Measurements from ENCODE around the gene RTKN. TPM values are rescaled to one million over a fixed set of nuclear protein-coding genes. Genes with fewer than 3 reads are reported as not detected.

Gene RTKN
- total and polyA plus RNA-seq, 5 donors from 2014 or later, result 0.34 to 0.39 (median 0.34) TPM; not detected in 2

- H3K4me1 Mint-ChIP-seq, result peaks cover 0 to 53% (median 27%) of the 10 kb centered on the region in 4 donors
- H3K9me3 ChIP-seq (ENCODE audit: control insufficient read depth in 2 of 2, low read length in 2 of 2), result no peaks in the 10 kb centered on the region
- H3K27me3 ChIP-seq (ENCODE audit: control insufficient read depth, insufficient read depth, low read length), result no peaks in the 10 kb centered on the region
- H3K27ac Mint-ChIP-seq, result peak overlapping the region; percentile 90 to 100 (median 99)
- peaks cover 24% of the 10 kb centered on the region for H3K36me3 ChIP-seq (ENCODE audit: control insufficient read depth, insufficient read depth, low read length)
- H3K27me3 Mint-ChIP-seq, result no peaks in the 10 kb centered on the region
- H3K27ac ChIP-seq (ENCODE audit: insufficient read depth, low read length, poor library complexity, severe bottlenecking), result peak overlapping the region; percentile 91
- H3K4me1 ChIP-seq (ENCODE audit: control insufficient read depth, insufficient read depth, low read length, poor library complexity, severe bottlenecking), result peaks cover 22% of the 10 kb centered on the region
- H3K9me3 Mint-ChIP-seq, result no peaks in the 10 kb centered on the region
- DNase-seq, result peak; percentile 26 to 72 (median 43)
- peak overlapping the region; percentile 94 for H3K4me3 ChIP-seq (ENCODE audit: low read depth, low read length)
- peak; percentile 27 to 35 for ATAC-seq (ENCODE audit: low read depth in 2 of 2)
- H3K4me3 Mint-ChIP-seq, result peak overlapping the region; percentile 98 to 100 (median 100)
- peaks cover 23% of the 10 kb centered on the region for H3K36me3 Mint-ChIP-seq
Measured at GRCh38 chr2:74481961-74482800, 40.4 kb upstream of the RTKN start.

GRCh38 chr2:74481431-74481830 lies 39.7 kb upstream of the RTKN start:
- ATAC-seq (ENCODE audit: low read depth in 2 of 2), result no peak
- Mint-ChIP-seq H3K4me3 (peak overlapping the region; percentile 15 to 100 (median 98)), H3K27me3 (no peaks in the 10 kb centered on the region), H3K9me3 (no peaks in the 10 kb centered on the region), H3K4me1 (peaks cover 0 to 53% (median 25%) of the 10 kb centered on the region in 4 donors), H3K27ac (no peak overlapping the region), H3K36me3 (peaks cover 18% of the 10 kb centered on the region)
- peaks cover 21% of the 10 kb centered on the region for H3K36me3 ChIP-seq (ENCODE audit: control insufficient read depth, insufficient read depth, low read length)
- no peaks in the 10 kb centered on the region for H3K9me3 ChIP-seq (ENCODE audit: control insufficient read depth in 2 of 2, low read length in 2 of 2)
- no peak for DNase-seq
- peak overlapping the region; percentile 91 for H3K27ac ChIP-seq (ENCODE audit: insufficient read depth, low read length, poor library complexity, severe bottlenecking)
- no peaks in the 10 kb centered on the region for H3K27me3 ChIP-seq (ENCODE audit: control insufficient read depth, insufficient read depth, low read length)
- H3K4me1 ChIP-seq (ENCODE audit: control insufficient read depth, insufficient read depth, low read length, poor library complexity, severe bottlenecking), result peaks cover 22% of the 10 kb centered on the region
- peak overlapping the region; percentile 44 for H3K4me3 ChIP-seq (ENCODE audit: low read depth, low read length)

GRCh38 chr2:74474899-74475298 lies 33.2 kb upstream of the RTKN start:
- Mint-ChIP-seq H3K4me3 (peak overlapping the region in 2 of 4 donors; percentile 35 to 64), H3K4me1 (peaks cover 5 to 33% (median 20%) of the 10 kb centered on the region in 4 donors), H3K27ac (no peak overlapping the region)

GRCh38 chr2:74474481-74474880 lies 32.7 kb upstream of the RTKN start:
- H3K27ac ChIP-seq (ENCODE audit: insufficient read depth, low read length, poor library complexity, severe bottlenecking), result no peak overlapping the region
- peak overlapping the region in 1 of 4 donors; percentile 66 for H3K4me3 Mint-ChIP-seq
- peaks cover 26% of the 10 kb centered on the region for H3K4me1 ChIP-seq (ENCODE audit: control insufficient read depth, insufficient read depth, low read length, poor library complexity, severe bottlenecking)
- ATAC-seq (ENCODE audit: low read depth in 2 of 2), result no peak
- H3K36me3 Mint-ChIP-seq, result peaks cover 24% of the 10 kb centered on the region
- no peaks in the 10 kb centered on the region for H3K9me3 ChIP-seq (ENCODE audit: control insufficient read depth in 2 of 2, low read length in 2 of 2)
- DNase-seq, result no peak
- H3K27ac Mint-ChIP-seq, result no peak overlapping the region
- H3K9me3 Mint-ChIP-seq, result peaks cover 0 to 2% (median 0%) of the 10 kb centered on the region in 7 donors
- H3K27me3 Mint-ChIP-seq, result peaks cover 5% of the 10 kb centered on the region
- H3K36me3 ChIP-seq (ENCODE audit: control insufficient read depth, insufficient read depth, low read length), result peaks cover 20% of the 10 kb centered on the region
- H3K27me3 ChIP-seq (ENCODE audit: control insufficient read depth, insufficient read depth, low read length), result no peaks in the 10 kb centered on the region
- H3K4me3 ChIP-seq (ENCODE audit: low read depth, low read length), result no peak overlapping the region
- peaks cover 5 to 31% (median 18%) of the 10 kb centered on the region in 4 donors for H3K4me1 Mint-ChIP-seq

More at GRCh38 chr2:74474899-74475298, 33.2 kb upstream of the RTKN start:
- peaks cover 26% of the 10 kb centered on the region for H3K4me1 ChIP-seq (ENCODE audit: control insufficient read depth, insufficient read depth, low read length, poor library complexity, severe bottlenecking)
- DNase-seq, result no peak
- no peak for ATAC-seq (ENCODE audit: low read depth in 2 of 2)
- peaks cover 5% of the 10 kb centered on the region for H3K27me3 Mint-ChIP-seq
- H3K27me3 ChIP-seq (ENCODE audit: control insufficient read depth, insufficient read depth, low read length), result no peaks in the 10 kb centered on the region
- no peak overlapping the region for H3K27ac ChIP-seq (ENCODE audit: insufficient read depth, low read length, poor library complexity, severe bottlenecking)
- peaks cover 22% of the 10 kb centered on the region for H3K36me3 ChIP-seq (ENCODE audit: control insufficient read depth, insufficient read depth, low read length)
- H3K36me3 Mint-ChIP-seq, result peaks cover 26% of the 10 kb centered on the region
- peaks cover 0 to 2% (median 0%) of the 10 kb centered on the region in 7 donors for H3K9me3 Mint-ChIP-seq
- H3K9me3 ChIP-seq (ENCODE audit: control insufficient read depth in 2 of 2, low read length in 2 of 2), result no peaks in the 10 kb centered on the region
- no peak overlapping the region for H3K4me3 ChIP-seq (ENCODE audit: low read depth, low read length)

- H3K4me3 Mint-ChIP-seq, result peak overlapping the region; percentile 92 to 98 (median 94)
- no peaks in the 10 kb centered on the region for H3K27me3 ChIP-seq (ENCODE audit: control insufficient read depth, insufficient read depth, low read length)
- DNase-seq (no peak), ATAC-seq (ENCODE audit: low read depth in 2 of 2) (no peak)
- no peaks in the 10 kb centered on the region for H3K9me3 ChIP-seq (ENCODE audit: control insufficient read depth in 2 of 2, low read length in 2 of 2)
- peak overlapping the region; percentile 92 for H3K27ac ChIP-seq (ENCODE audit: insufficient read depth, low read length, poor library complexity, severe bottlenecking)
- peak overlapping the region; percentile 97 to 99 (median 99) for H3K27ac Mint-ChIP-seq
- H3K4me1 ChIP-seq (ENCODE audit: control insufficient read depth, insufficient read depth, low read length, poor library complexity, severe bottlenecking), result peaks cover 26% of the 10 kb centered on the region
- peaks cover 19% of the 10 kb centered on the region for H3K36me3 ChIP-seq (ENCODE audit: control insufficient read depth, insufficient read depth, low read length)
- H3K9me3 Mint-ChIP-seq, result peaks cover 0 to 2% (median 0%) of the 10 kb centered on the region in 7 donors
- peaks cover 5 to 28% (median 17%) of the 10 kb centered on the region in 4 donors for H3K4me1 Mint-ChIP-seq
- peaks cover 5% of the 10 kb centered on the region for H3K27me3 Mint-ChIP-seq
- peaks cover 21% of the 10 kb centered on the region for H3K36me3 Mint-ChIP-seq
- peak overlapping the region; percentile 92 for H3K4me3 ChIP-seq (ENCODE audit: low read depth, low read length)
Measured at GRCh38 chr2:74472945-74473258, 31.2 kb upstream of the RTKN start.

GRCh38 chr2:74472086-74472944 lies 30.6 kb upstream of the RTKN start, which contains the start of gene MRPL53:
TSS of gene MRPL53 (minus strand) at chr2:74472680. CDS start at chr2:74472660, 20 bp downstream.
- peak within 1 kb of the TSS; percentile 92 for H3K4me3 ChIP-seq (ENCODE audit: low read depth, low read length)
- ATAC-seq (ENCODE audit: low read depth in 2 of 2), result peak; percentile 94
- Mint-ChIP-seq H3K4me1 (peaks cover 5 to 28% (median 15%) of the 10 kb centered on the region in 4 donors), H3K27me3 (peaks cover 5% of the 10 kb centered on the region), H3K9me3 (peaks cover 0 to 2% (median 0%) of the 10 kb centered on the region in 7 donors), H3K27ac (peak within 1 kb of the TSS; percentile 97 to 99 (median 99)), H3K4me3 (peak within 1 kb of the TSS; percentile 92 to 98 (median 94)), H3K36me3 (peaks cover 17% of the 10 kb centered on the region)
- H3K4me1 ChIP-seq (ENCODE audit: control insufficient read depth, insufficient read depth, low read length, poor library complexity, severe bottlenecking), result peaks cover 26% of the 10 kb centered on the region
- DNase-seq, result peak; percentile 94 to 98 (median 95)
- H3K27ac ChIP-seq (ENCODE audit: insufficient read depth, low read length, poor library complexity, severe bottlenecking), result peak within 1 kb of the TSS; percentile 92
- no peaks in the 10 kb centered on the region for H3K27me3 ChIP-seq (ENCODE audit: control insufficient read depth, insufficient read depth, low read length)
- peaks cover 15% of the 10 kb centered on the region for H3K36me3 ChIP-seq (ENCODE audit: control insufficient read depth, insufficient read depth, low read length)
- H3K9me3 ChIP-seq (ENCODE audit: control insufficient read depth in 2 of 2, low read length in 2 of 2), result no peaks in the 10 kb centered on the region

GRCh38 chr2:74471332-74472065 lies 29.8 kb upstream of the RTKN start:
- H3K27ac ChIP-seq (ENCODE audit: insufficient read depth, low read length, poor library complexity, severe bottlenecking), result peak overlapping the region; percentile 92
- no peak for ATAC-seq (ENCODE audit: low read depth in 2 of 2)
- peak overlapping the region; percentile 97 to 99 (median 99) for H3K27ac Mint-ChIP-seq
- no peak for DNase-seq
- peaks cover 26% of the 10 kb centered on the region for H3K4me1 ChIP-seq (ENCODE audit: control insufficient read depth, insufficient read depth, low read length, poor library complexity, severe bottlenecking)
- H3K9me3 Mint-ChIP-seq, result peaks cover 0 to 2% (median 0%) of the 10 kb centered on the region in 7 donors
- peak overlapping the region; percentile 92 to 98 (median 94) for H3K4me3 Mint-ChIP-seq
- no peaks in the 10 kb centered on the region for H3K9me3 ChIP-seq (ENCODE audit: control insufficient read depth in 2 of 2, low read length in 2 of 2)
- peaks cover 5 to 28% (median 15%) of the 10 kb centered on the region in 4 donors for H3K4me1 Mint-ChIP-seq
- no peaks in the 10 kb centered on the region for H3K27me3 ChIP-seq (ENCODE audit: control insufficient read depth, insufficient read depth, low read length)
- peaks cover 5% of the 10 kb centered on the region for H3K27me3 Mint-ChIP-seq
- peaks cover 16% of the 10 kb centered on the region for H3K36me3 Mint-ChIP-seq
- H3K36me3 ChIP-seq (ENCODE audit: control insufficient read depth, insufficient read depth, low read length), result peaks cover 15% of the 10 kb centered on the region
- H3K4me3 ChIP-seq (ENCODE audit: low read depth, low read length), result peak overlapping the region; percentile 92

Data from CD4-positive, CD25-positive, alpha-beta regulatory T cell (primary cell).